GM12801 (cell line): ENCODE results near the gene BRD3OS.

ENCODE experiments used
- TF ChIP-seq, protein P1 (sequence below): IDR thresholded peaks from one replicate; pipeline ENCODE4 v1.5.1; 2011; ENCODE audit warnings: control low read depth; ENCODE audit not compliant: insufficient read length; ENCODE audit errors: extremely low read depth

Gene BRD3OS

DNA sequence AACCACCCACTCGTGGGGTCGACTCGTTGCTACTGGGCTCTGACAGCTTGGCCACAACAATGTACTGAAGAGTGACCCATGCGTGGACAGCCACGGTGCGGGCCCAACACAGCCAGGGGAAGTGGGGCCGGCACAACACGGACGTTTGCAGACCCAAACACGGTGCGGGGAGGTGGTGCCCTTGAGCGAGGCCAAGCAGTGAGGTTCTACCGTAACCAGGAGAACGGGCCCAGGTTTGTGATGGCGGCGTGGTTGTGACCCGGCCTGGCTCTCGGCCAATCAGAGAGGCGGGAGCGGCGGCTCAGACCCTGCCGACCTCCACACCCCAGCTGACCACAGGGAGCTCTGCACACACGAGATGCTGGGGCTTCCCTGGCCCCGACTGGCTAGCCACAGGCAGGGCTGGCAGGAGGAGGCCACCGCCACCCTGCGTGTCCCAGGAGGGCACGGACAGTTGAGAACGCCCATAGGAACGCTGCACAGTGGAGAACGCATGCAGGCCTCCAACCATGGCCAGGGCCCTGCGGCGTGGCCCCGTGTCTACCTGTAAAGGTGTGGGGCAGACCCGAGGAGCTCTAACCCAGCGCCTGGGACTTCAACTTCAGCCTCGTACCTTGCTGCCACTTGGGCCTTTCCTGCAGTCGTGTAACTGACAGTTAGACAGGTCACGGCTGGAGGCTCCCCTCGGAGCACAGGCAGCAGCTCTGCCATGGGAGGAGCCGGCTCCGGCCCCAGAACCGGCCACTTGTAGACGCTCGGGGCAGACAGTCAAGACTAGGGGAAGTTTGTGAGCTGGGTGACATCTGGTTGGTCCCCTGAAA is 28.9 kb downstream of the BRD3OS start:
- TF ChIP-seq, protein P1, sequence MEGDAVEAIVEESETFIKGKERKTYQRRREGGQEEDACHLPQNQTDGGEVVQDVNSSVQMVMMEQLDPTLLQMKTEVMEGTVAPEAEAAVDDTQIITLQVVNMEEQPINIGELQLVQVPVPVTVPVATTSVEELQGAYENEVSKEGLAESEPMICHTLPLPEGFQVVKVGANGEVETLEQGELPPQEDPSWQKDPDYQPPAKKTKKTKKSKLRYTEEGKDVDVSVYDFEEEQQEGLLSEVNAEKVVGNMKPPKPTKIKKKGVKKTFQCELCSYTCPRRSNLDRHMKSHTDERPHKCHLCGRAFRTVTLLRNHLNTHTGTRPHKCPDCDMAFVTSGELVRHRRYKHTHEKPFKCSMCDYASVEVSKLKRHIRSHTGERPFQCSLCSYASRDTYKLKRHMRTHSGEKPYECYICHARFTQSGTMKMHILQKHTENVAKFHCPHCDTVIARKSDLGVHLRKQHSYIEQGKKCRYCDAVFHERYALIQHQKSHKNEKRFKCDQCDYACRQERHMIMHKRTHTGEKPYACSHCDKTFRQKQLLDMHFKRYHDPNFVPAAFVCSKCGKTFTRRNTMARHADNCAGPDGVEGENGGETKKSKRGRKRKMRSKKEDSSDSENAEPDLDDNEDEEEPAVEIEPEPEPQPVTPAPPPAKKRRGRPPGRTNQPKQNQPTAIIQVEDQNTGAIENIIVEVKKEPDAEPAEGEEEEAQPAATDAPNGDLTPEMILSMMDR: no peak

DNA sequence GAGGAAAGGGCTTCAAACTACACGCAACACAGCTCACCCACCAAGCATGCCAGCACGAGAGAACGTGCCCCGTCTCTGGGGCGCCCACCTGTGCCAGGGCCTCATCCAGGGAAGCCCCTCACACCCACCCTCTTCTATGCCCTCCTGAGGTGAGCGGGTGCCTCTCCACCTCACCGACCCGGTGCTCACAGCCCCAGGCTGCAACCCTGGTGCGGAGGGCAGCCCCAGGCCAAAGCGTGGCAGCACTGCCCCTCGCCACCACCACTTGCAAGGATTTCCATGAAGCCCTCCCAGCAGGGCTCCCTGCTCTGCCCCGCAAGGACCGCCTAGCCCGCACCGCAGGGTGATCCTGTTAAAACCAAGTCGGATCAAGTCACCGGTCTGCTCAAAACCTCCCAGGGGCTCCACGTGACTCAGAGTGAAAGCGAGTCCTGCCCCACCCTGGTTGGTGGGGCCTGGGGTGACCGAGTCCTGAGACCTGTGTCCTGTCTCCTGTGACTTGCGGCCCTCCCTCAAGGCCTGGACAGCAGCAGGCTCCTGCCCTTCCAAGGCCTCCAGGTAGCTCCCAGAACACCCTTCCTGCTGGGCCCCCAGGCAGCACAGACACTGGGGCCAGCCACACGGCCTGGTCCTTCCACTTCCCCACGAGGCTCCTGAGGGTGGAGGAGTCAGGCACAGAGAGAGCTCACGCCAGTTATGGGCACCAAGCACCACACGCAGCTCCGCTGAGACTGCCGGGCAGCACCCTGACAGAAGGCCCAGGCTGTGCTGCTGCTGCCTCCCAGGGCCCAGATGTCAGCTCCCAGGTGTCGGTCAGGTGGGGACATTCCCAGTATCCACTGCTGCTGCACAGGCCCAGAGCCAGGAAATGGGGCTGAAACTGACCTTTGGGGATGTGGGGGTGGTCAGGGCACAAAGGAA is 29.9 kb downstream of the BRD3OS start:
- TF ChIP-seq, protein P1: no peak

DNA sequence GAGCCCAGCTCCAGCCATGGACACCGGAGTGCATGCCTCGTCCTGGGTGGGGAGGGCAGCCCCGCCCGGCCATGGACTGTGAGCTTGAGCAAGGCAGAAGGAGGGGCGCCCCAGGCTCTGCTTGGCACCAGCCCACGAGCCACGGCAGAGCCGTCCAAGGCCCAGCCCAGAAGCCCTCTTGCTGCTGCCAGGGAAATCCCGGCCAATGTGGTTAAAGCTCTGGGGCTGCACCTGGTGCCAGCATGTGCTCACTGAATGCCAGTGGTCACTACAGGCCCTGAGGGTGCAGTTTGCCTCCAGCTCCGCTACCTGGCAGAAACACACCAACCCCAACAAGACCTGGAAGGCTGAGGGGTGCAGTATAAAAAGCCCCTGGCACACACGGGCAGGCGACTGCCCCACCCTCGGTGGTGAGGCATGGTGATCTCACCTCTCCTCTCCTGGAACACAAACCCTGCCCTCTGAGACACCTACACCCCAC is 30.7 kb downstream of the BRD3OS start:
- TF ChIP-seq, protein P1: no peak

DNA sequence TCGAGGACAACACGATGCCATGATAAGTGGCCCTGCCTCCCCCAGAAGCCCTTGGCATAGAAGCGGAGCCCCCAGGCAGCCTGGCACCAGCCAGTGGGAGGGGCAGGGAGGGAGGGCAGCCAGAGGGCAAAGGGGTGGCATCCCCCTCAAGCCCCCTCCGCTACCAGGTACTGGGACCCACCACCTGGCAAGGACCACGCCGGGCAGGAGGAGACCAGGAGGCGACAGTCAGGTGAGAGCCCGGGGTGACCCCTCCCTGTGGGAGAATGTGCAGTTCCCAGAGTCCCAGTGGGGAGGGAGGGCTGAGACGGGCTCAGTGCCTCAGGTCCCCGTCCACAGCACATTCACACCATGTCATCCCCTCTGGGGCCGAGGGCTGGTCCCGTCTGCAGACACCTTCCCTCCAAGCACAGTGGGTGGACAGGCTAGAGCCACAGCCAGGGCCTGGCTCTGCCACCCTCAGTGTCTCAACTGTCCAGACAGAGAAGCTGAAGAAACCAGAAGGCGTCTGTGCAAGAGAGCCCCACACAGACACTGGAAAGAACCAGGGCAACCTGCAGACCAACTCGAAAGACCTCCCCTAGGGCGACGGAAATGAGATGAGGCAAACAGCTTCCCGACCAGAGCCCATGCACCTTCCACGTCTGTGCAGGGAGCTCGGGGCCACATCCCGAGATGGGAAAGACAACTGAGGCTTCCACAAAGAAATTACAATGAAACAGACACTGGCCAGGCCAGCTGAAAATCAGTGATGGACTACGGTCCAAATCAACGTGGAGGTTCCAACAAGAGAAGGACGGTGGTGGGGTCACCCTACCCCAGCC is 31.4 kb downstream of the BRD3OS start:
- TF ChIP-seq, protein P1: no peak

DNA sequence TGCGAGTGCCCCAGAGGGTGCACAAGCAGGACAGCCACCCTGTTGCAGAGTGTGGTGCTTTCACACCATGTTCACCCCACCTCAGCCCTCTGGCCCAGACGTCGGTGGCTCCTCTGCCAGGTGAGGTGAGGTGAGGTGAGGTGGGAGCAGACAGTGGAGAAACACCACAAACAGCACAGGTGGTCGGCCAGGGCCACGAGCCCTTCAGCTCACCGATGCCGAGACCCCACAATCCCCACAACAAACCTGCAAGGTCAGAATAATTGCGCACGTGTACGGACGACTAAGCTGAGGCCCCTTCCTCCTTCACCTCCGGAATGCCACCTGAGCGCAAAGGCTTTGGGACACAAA is 32.0 kb downstream of the BRD3OS start:
- TF ChIP-seq, protein P1: no peak

DNA sequence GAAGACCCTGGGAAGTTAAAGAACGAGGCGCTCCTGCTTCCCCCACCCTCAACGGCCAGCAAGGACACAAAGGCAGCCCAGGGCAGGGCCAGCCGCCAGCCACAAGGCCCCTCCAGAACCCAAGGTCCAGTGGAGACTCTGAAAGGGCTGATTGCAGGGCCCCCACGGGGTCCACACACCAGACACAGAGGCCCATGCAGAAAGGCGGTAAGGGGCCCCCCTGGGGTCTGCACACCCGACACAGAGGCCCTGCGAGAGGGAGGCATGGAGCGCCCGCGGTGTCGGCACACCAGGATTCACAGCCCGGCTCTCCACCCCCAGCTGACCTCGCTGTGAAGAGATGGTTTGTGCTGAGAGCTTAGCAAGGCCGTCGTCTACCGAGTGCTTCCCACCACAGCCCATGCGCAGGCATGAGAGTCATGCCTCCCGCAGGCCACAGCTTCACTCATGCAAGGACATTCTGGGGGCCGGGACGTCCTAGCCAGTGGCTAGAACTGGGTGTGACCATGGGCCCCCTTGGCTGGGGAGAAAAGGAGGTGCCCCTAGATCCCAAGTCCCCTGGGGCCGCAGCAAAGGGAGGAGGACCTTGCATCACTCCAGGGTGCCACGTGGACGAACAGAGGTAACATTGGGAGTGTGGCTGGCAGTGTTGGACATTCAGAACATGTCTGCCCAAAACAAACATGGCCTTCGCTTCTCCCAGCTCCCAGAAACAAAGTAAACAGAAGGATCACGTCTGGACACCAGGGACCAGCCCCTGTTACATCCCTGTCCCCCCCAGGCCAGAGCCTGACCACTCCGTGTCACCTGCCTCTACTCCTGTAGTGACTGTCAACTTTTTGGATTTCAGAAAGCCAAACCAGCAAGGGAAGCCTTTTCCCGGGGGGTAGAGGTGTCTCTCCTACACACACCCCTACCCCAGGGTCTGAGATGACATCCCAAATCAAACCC is 32.7 kb downstream of the BRD3OS start:
- TF ChIP-seq, protein P1: no peak
